K562 (cell line): Measurements from ENCODE around the gene PSMB10. TPM values are rescaled to one million over a fixed set of nuclear protein-coding genes. Genes with fewer than 3 reads are reported as not detected.

Experiments used
- CAMTA2 ChIP-seq: fragments of 250-450 bp; sonication (Bioruptor Pico); conservative IDR thresholded peaks from 2 replicates; pipeline ENCODE4 v1.5.1; 2022
- CEBPZ ChIP-seq: fragments of 150-350 bp; IDR thresholded peaks from 2 replicates; pipeline ENCODE4 v1.6.1; 2014; ENCODE audit warnings: low read depth, mild to moderate bottlenecking, low read length, borderline replicate concordance
- KDM4B ChIP-seq, 2 experiments: fragments of 450-650 bp in 1 of 2; sonication (generic) in 1 of 2; IDR thresholded peaks; 2 replicates each; pipeline ENCODE4 v1.6.1; 2016 to 2017; ENCODE audit warnings: borderline replicate concordance in 2 of 2, antibody characterized with exemption in 1 of 2, low read depth in 1 of 2, mild to moderate bottlenecking in 1 of 2
- PREB ChIP-seq: sonication (generic); formaldehyde crosslinking; IDR thresholded peaks from 2 replicates; pipeline ENCODE4 v1.8.1; 2023; ENCODE audit warnings: mild to moderate bottlenecking, missing genetic modification reagents
- RERE ChIP-seq: sonication (generic); formaldehyde crosslinking; IDR thresholded peaks from 2 replicates; pipeline ENCODE4 v1.8.0; 2023; ENCODE audit warnings: missing genetic modification reagents, mild to moderate bottlenecking, borderline replicate concordance
- SUPT5H ChIP-seq: fragments of 450-650 bp; IDR thresholded peaks from 2 replicates; pipeline ENCODE4 v1.6.1; 2016
- TEAD4 ChIP-seq, 2 experiments: sonication (generic) in 1 of 2; formaldehyde crosslinking in 1 of 2; IDR thresholded peaks; 2 replicates each; pipeline versions ENCODE4 v1.6.1 to v1.8.0; 2012 to 2022; ENCODE audit warnings: borderline replicate concordance in 1 of 2, inconsistent platforms in 1 of 2, low read length in 1 of 2, mild to moderate bottlenecking in 1 of 2, missing genetic modification reagents in 1 of 2
- THRB ChIP-seq: fragments of 450-650 bp; formaldehyde crosslinking; conservative IDR thresholded peaks from 2 replicates; pipeline ENCODE4 v1.4.0; 2022; ENCODE audit warnings: mild to moderate bottlenecking, missing genetic modification characterization
- ZNF175 ChIP-seq: fragments of 200-800 bp; sonication (Bioruptor generic); IDR thresholded peaks from 2 replicates; pipeline ENCODE4 v1.6.1; 2016; ENCODE audit warnings: low read depth, mild to moderate bottlenecking, missing genetic modification characterization, missing compliant biosample characterization
- polyA plus RNA-seq, 8 experiments: library from polyadenylated mRNA; depleted of rRNA in 4 of 8; stranded (reverse) in 5 of 8; unstranded in 3 of 8; fragments of >200 nt; fragmentation: Nextera tagmentation in 2 of 8; fragmentation: Illumina TruSeq in 1 of 8; extraction: Ambion mirVana in 2 of 8; extraction: Trizol in 1 of 8; gene quantifications; 2 replicates each; pipeline versions ENCODE4 v1.2.1 to v1.2.3, GENCODE V29; 2011 to 2014; ENCODE audit warnings: inconsistent platforms in 1 of 8, missing spikeins in 1 of 8
- total RNA-seq, 7 experiments: library from RNA; depleted of rRNA in 6 of 7; stranded (reverse); fragments of >200 nt in 6 of 7; fragmentation: Illumina TruSeq in 2 of 7; extraction: Trizol in 2 of 7; gene quantifications; 2 replicates each; pipeline versions ENCODE4 v1.2.1 to v1.2.3, GENCODE V29; 2011 to 2021; ENCODE audit warnings: low replicate concordance in 1 of 7
- TF ChIP-seq, protein P1 (sequence below), 2 experiments: IDR thresholded peaks; 2 replicates each; pipeline ENCODE4 v1.6.1; 2011; ENCODE audit warnings: borderline replicate concordance in 1 of 2, control low read depth in 1 of 2, low read depth in 1 of 2, low read length in 1 of 2, mild to moderate bottlenecking in 1 of 2, mixed read lengths in 1 of 2, moderate library complexity in 1 of 2; ENCODE audit not compliant: insufficient read depth in 1 of 2, insufficient read length in 1 of 2, poor library complexity in 1 of 2, severe bottlenecking in 1 of 2; ENCODE audit errors: extremely low read depth in 1 of 2

Gene PSMB10
- total and polyA plus RNA-seq, 9 of the 15 experiments (the other 6 are each of a cell fraction or from before 2014, with no cell fraction given), result 11.7 to 105 (median 51.0) TPM

DNA sequence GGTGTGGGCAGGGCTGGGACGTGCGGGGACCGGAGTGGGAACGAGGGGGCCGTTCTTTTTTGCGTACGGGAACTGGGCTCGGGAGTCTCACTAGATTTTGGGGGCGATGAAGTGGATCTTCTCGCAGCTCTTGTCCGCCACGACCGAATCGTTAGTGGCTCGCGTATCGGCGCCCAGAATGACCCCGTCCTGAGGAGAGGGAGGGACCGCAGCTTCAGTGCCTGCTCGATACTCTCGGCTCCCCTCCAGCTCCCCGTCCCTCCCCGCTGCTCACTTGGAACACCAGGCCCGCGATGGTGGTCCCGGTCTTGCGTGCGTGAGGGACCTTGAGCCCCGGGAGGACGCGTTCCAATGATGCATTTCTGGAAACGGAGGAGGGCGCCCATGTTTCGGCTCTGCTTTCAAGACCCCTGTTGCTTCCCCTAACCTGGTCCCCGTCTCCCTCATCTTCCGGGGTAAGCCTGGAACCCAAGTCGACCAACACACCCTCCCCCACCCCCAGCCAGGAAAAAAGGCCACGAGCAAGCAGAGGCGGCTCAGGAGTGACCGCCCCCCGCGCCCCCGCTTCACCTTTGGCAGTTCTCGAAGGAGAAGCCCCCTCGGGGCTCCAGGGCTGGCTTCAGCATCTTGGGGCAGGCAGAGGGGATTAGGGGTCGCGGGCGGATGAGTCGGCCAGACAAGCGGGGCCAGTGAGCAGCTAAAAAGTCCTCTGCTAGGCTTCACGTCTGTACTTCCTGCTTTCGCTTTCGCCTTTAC lies at the start of gene PSMB10 (continued):
- TF ChIP-seq RERE (CRISPR knock-in tag) (no peak), CEBPZ (no peak), CAMTA2 (CRISPR knock-in tag) (no peak), KDM4B (IDR thresholded peaks at IDR 0.05; ENCODE audit: borderline replicate concordance in 2 of 2, low read depth in 1 of 2) (no peak), SUPT5H (no peak), THRB (CRISPR knock-in tag) (no peak), TEAD4 (IDR thresholded peaks at IDR 0.05; ENCODE audit: low read length) (no peak), TEAD4 (CRISPR knock-in tag; IDR thresholded peaks at IDR 0.05; ENCODE audit: borderline replicate concordance) (no peak), ZNF175 (no peak), PREB (CRISPR knock-in tag) (no peak)
- TF ChIP-seq, protein P1, sequence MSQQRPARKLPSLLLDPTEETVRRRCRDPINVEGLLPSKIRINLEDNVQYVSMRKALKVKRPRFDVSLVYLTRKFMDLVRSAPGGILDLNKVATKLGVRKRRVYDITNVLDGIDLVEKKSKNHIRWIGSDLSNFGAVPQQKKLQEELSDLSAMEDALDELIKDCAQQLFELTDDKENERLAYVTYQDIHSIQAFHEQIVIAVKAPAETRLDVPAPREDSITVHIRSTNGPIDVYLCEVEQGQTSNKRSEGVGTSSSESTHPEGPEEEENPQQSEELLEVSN (IDR thresholded peaks at IDR 0.05; ENCODE audit: borderline replicate concordance in 1 of 2, extremely low read depth in 1 of 2, insufficient read depth in 1 of 2, insufficient read length in 1 of 2, low read depth in 1 of 2, low read length in 1 of 2, poor library complexity in 1 of 2, severe bottlenecking in 1 of 2), result no peak
